ENCODE results near the gene PRR19. TPM values are rescaled to one million over a fixed set of nuclear protein-coding genes. Genes with fewer than 3 reads are reported as not detected.
"Not testable (repeated sequence)": the region's sequence is repeated elsewhere in the genome, so short reads cannot be mapped to it uniquely, and the experiment has no call there.

PRR19 gene
- total and polyA plus RNA-seq, 7 experiments from 2014 or later = 0.32 to 0.68 (median 0.44) TPM; not detected in 1

DNA sequence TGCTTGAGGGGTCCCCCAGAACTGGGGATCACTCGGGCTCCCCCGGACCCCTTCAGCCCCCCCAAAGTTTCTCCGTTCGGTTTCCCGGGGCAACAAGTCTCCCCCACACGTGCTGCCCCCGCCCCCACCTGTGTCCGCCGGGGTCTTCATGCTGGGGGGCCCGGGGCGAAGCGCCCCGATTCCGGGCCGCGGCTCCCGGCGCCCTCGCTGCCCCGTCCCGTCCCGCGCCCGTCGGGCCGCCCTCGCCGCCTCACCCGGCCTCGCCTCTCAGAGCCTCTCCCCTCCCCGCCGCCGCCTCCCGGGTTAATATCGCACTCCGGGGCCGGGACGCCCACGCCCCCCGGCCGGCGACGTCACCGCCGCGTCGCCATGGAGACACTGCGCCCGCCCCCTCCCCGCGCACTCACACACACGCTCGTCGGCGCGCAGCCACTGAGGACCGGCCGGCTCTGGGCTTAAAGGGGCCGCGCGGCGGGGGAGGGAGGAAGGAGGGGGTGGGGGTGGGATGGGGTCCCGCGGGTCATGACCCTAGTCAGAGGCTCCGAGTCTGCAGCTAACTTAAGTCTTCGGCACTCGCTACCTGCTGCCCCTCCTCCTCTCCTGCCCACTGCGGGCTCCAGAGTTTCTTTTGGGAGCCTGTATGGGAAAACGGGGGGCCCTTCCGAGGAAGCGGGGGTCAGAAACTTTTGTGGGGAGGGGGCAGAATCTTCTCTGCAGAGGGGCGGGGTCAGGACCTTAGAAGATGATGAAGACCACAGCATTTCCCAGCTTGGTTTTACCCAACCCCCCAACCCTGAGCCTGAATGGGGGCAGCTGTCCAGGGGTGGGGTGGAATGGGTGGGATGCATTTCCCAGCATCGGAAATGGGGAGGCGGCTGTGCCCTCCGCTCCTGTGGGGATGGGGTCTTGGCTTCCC is 46.8 kb upstream of the PRR19 start, which contains the start of gene ERF:
Gene ERF (minus strand): TSS at position 279 of the 916 bp plus-strand sequence. CDS start 129 bp downstream, at position 150.
- Histone ChIP-seq H3K27me3 (ENCODE audit: control insufficient read depth in 2 of 2, insufficient read depth in 2 of 2, low read length in 2 of 2) (no peaks in the 10 kb centered on the region), H3K9me3 (ENCODE audit: control insufficient read depth in 2 of 3, low read length in 3 of 3) (no peaks in the 10 kb centered on the region), H3K27ac (ENCODE audit: low read depth, low read length) (peak within 1 kb of the TSS; percentile 99), H3K4me3 (ENCODE audit: low read length) (peak within 1 kb of the TSS; percentile 96), H3K36me3 (ENCODE audit: control insufficient read depth in 2 of 3, insufficient read depth in 3 of 3, low read length in 3 of 3) (peaks cover 0 to 14% (median 0%) of the 10 kb centered on the region in 3 experiments), H3K4me1 (ENCODE audit: control insufficient read depth in 2 of 2, insufficient read depth in 2 of 2, low read length in 2 of 2) (peaks cover 20 to 29% of the 10 kb centered on the region in 2 donors)
- DNase-seq = peak; percentile 90 to 98 (median 94)
- intact Hi-C loops (cut with micrococcal nuclease) = loop anchor here (1.0 to 2.0 kb wide), 8 partner anchors 11 to 147 kb away; partner anchors contain the start of genes PAFAH1B3 (in 2 of the 2), PRR19 (in 2 of the 2) and ZNF526 (in 1 of the 2)
- Mint-ChIP-seq H3K27me3 (peaks cover 0 to 10% (median 0%) of the 10 kb centered on the region in 5 donors), H3K36me3 (peaks cover 0 to 4% (median 0%) of the 10 kb centered on the region in 5 donors), H3K4me1 (peaks cover 20 to 37% (median 30%) of the 10 kb centered on the region in 7 donors), H3K9me3 (peaks cover 0 to 2% (median 0%) of the 10 kb centered on the region in 11 donors), H3K4me3 (peak within 1 kb of the TSS; percentile 42 to 99 (median 77)), H3K27ac (peak within 1 kb of the TSS in 8 of 9 donors; percentile 43 to 92 (median 82))
- ChIA-PET POLR2A (interaction anchor here (0.8 to 1.9 kb wide), 6 partner anchors 9 to 45 kb away, joined by 3 to 9 read pairs (median 6); partner anchors contain the start of gene GSK3A), CTCF (no interaction called here)
- ATAC-seq = peak; percentile 90

- ChIA-PET CTCF (interaction anchor here (0.6 to 0.7 kb wide), 2 partner anchors 16 to 619 kb away, joined by 3 to 4 read pairs; no protein-coding TSS in a partner anchor), POLR2A (interaction anchor here (0.8 to 1.9 kb wide), 7 partner anchors 10 to 124 kb away, joined by 3 to 9 read pairs (median 6); partner anchors contain the start of genes GSK3A and POU2F2)
- Mint-ChIP-seq H3K4me3 (peak overlapping the region; percentile 42 to 99 (median 77)), H3K9me3 (peaks cover 0 to 2% (median 0%) of the 10 kb centered on the region in 11 donors), H3K27ac (peak overlapping the region; percentile 42 to 92 (median 79)), H3K4me1 (peaks cover 20 to 28% (median 25%) of the 10 kb centered on the region in 7 donors), H3K36me3 (peaks cover 0 to 4% (median 0%) of the 10 kb centered on the region in 5 donors), H3K27me3 (peaks cover 0 to 10% (median 0%) of the 10 kb centered on the region in 5 donors)
- Histone ChIP-seq H3K4me1 (ENCODE audit: control insufficient read depth in 2 of 2, insufficient read depth in 2 of 2, low read length in 2 of 2) (peaks cover 20 to 22% of the 10 kb centered on the region in 2 donors), H3K9me3 (ENCODE audit: control insufficient read depth in 2 of 3, low read length in 3 of 3) (no peaks in the 10 kb centered on the region), H3K27ac (ENCODE audit: low read depth, low read length) (peak overlapping the region; percentile 99), H3K27me3 (ENCODE audit: control insufficient read depth in 2 of 2, insufficient read depth in 2 of 2, low read length in 2 of 2) (no peaks in the 10 kb centered on the region), H3K4me3 (ENCODE audit: low read length) (peak overlapping the region; percentile 61), H3K36me3 (ENCODE audit: control insufficient read depth in 2 of 3, insufficient read depth in 3 of 3, low read length in 3 of 3) (peaks cover 0 to 10% (median 0%) of the 10 kb centered on the region in 3 experiments)
- DNase-seq (no peak), ATAC-seq (no peak)
- intact Hi-C loops (cut with micrococcal nuclease) = loop anchor here (1.0 to 2.0 kb wide), 6 partner anchors 12 to 148 kb away; partner anchors contain the start of genes PAFAH1B3 (in 2 of the 2) and PRR19 (in 2 of the 2)
Measured at GRCh38 chr19:42255766-42256745, 45.9 kb upstream of the PRR19 start.

- DNase-seq; H3K36me3 Mint-ChIP-seq; ATAC-seq; H3K9me3 ChIP-seq (ENCODE audit: control insufficient read depth in 2 of 3, low read length in 3 of 3); H3K4me1 ChIP-seq (ENCODE audit: control insufficient read depth in 2 of 2, insufficient read depth in 2 of 2, low read length in 2 of 2); H3K4me3 ChIP-seq (ENCODE audit: low read length); H3K27ac ChIP-seq (ENCODE audit: low read depth, low read length); intact Hi-C loops (cut with micrococcal nuclease); H3K9me3 Mint-ChIP-seq; H3K4me3 Mint-ChIP-seq; H3K27me3 ChIP-seq (ENCODE audit: control insufficient read depth in 2 of 2, insufficient read depth in 2 of 2, low read length in 2 of 2): not testable (repeated sequence)
- Mint-ChIP-seq H3K27ac (peak overlapping the region in 2 of 9 donors; percentile 14 to 23), H3K4me1 (peaks cover 8 to 13% (median 12%) of the 10 kb centered on the region in 7 donors), H3K27me3 (peaks cover 0 to 17% (median 0%) of the 10 kb centered on the region in 5 donors)
- ChIA-PET POLR2A (interaction anchor here (0.9 kb wide), 2 partner anchors 15 to 138 kb away, joined by 3 read pairs; partner anchors contain the start of gene GSK3A), CTCF (interaction anchor here (0.7 kb wide), 1 partner anchor 15 kb away, joined by 3 read pairs; no protein-coding TSS in a partner anchor)
- H3K36me3 ChIP-seq (ENCODE audit: control insufficient read depth in 2 of 3, insufficient read depth in 3 of 3, low read length in 3 of 3) = peaks cover 0 to 10% (median 0%) of the 10 kb centered on the region in 3 experiments
Measured at GRCh38 chr19:42257842-42258241, 44.1 kb upstream of the PRR19 start.

- Histone ChIP-seq H3K4me1 (ENCODE audit: control insufficient read depth in 2 of 2, insufficient read depth in 2 of 2, low read length in 2 of 2) (no peaks in the 10 kb centered on the region), H3K27me3 (ENCODE audit: control insufficient read depth in 2 of 2, insufficient read depth in 2 of 2, low read length in 2 of 2) (no peaks in the 10 kb centered on the region), H3K36me3 (ENCODE audit: control insufficient read depth in 2 of 3, insufficient read depth in 3 of 3, low read length in 3 of 3) (no peaks in the 10 kb centered on the region), H3K4me3 (ENCODE audit: low read length) (no peak overlapping the region), H3K9me3 (ENCODE audit: control insufficient read depth in 2 of 3, low read length in 3 of 3) (no peaks in the 10 kb centered on the region), H3K27ac (ENCODE audit: low read depth, low read length) (no peak overlapping the region)
- Mint-ChIP-seq H3K27ac (peak overlapping the region in 1 of 9 donors; percentile 2), H3K27me3 (peaks cover 0 to 8% (median 0%) of the 10 kb centered on the region in 5 donors), H3K4me1 (peaks cover 0 to 4% (median under 1%) of the 10 kb centered on the region in 7 donors), H3K9me3 (no peaks in the 10 kb centered on the region), H3K4me3 (no peak overlapping the region), H3K36me3 (no peaks in the 10 kb centered on the region)
- CTCF ChIA-PET = no interaction called here
- DNase-seq = no peak
- ATAC-seq = no peak
- intact Hi-C loops (cut with micrococcal nuclease) = no loop called here
- POLR2A ChIA-PET = interaction anchor here (1.2 kb wide), 1 partner anchor 15 kb away, joined by 5 read pairs; no protein-coding TSS in a partner anchor
Measured at GRCh38 chr19:42261763-42262162, 40.2 kb upstream of the PRR19 start.

DNA sequence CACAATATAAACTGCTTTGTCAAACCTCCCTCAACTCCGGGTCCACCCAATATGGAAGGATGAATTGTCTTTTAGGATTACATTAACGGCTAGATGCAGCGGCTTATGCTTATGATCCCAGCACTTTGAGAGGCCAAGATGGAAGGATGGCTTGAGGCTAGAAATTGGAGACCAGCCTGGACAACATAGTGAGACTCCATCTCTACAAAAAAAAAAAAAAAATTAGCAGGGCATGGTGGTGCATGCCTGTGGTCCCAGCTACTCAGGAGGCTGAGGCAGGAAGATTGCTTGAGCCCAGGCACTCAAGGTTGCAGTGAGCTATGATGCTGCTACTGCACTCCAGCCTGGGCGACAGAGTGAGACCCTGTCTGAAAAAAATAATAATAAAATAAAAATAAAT is 35.8 kb upstream of the PRR19 start:
- H3K4me3 Mint-ChIP-seq = peak overlapping the region in 1 of 10 donors; percentile 5
- H3K9me3 Mint-ChIP-seq; ATAC-seq; H3K27me3 ChIP-seq (ENCODE audit: control insufficient read depth in 2 of 2, insufficient read depth in 2 of 2, low read length in 2 of 2); CTCF ChIA-PET; H3K4me3 ChIP-seq (ENCODE audit: low read length); H3K27me3 Mint-ChIP-seq; H3K36me3 ChIP-seq (ENCODE audit: control insufficient read depth in 2 of 3, insufficient read depth in 3 of 3, low read length in 3 of 3); DNase-seq; H3K36me3 Mint-ChIP-seq; H3K27ac ChIP-seq (ENCODE audit: low read depth, low read length); H3K9me3 ChIP-seq (ENCODE audit: control insufficient read depth in 2 of 3, low read length in 3 of 3): not testable (repeated sequence)
- intact Hi-C loops (cut with micrococcal nuclease) = loop anchor here in 1 of 2 donors (5.0 kb wide), 1 partner anchor 1004 kb away; the partner anchor contains the start of gene HNRNPUL1
- H3K4me1 Mint-ChIP-seq = peaks cover 6 to 24% (median 17%) of the 10 kb centered on the region in 7 donors
- peaks cover 17 to 23% of the 10 kb centered on the region in 2 donors for H3K4me1 ChIP-seq (ENCODE audit: control insufficient read depth in 2 of 2, insufficient read depth in 2 of 2, low read length in 2 of 2)
- H3K27ac Mint-ChIP-seq = peak overlapping the region in 2 of 9 donors; percentile 56 to 65
- POLR2A ChIA-PET = interaction anchor here (1.7 kb wide), 1 partner anchor 23 kb away, joined by 5 read pairs; the partner anchor contains the start of gene GSK3A
